KMS-11 (cell line): Measurements from ENCODE around the gene CARM1.

Source experiments
- H2AFZ ChIP-seq: fragments of 200-600 bp; sonication (generic); 2 replicates; pipeline ENCODE4 v1.6.1; 2016; ENCODE audit warnings: antibody characterized with exemption, mixed run types, low read depth
- H3K27ac ChIP-seq: fragments of 200-600 bp; sonication (generic); 2 replicates; pipeline ENCODE4 v1.6.1; 2016; ENCODE audit warnings: mild to moderate bottlenecking, mixed run types
- H3K27me3 ChIP-seq: fragments of 200-600 bp; sonication (generic); 2 replicates; pipeline ENCODE4 v1.6.1; 2017; ENCODE audit warnings: mild to moderate bottlenecking, low read depth, mixed run types, moderate library complexity; ENCODE audit not compliant: insufficient read depth
- H3K36me3 ChIP-seq: fragments of 200-600 bp; sonication (generic); 2 replicates; pipeline ENCODE4 v1.6.1; 2017; ENCODE audit warnings: mild to moderate bottlenecking, mixed run types; ENCODE audit not compliant: insufficient read depth
- H3K4me1 ChIP-seq: fragments of 200-600 bp; sonication (generic); 2 replicates; pipeline ENCODE4 v1.6.1; 2016; ENCODE audit warnings: mild to moderate bottlenecking, low read depth, mixed run types; ENCODE audit not compliant: poor library complexity, severe bottlenecking
- H3K4me2 ChIP-seq: fragments of 200-600 bp; sonication (generic); 2 replicates; pipeline ENCODE4 v1.7.0; 2016; ENCODE audit warnings: mild to moderate bottlenecking, mixed run types
- H3K4me3 ChIP-seq: fragments of 200-600 bp; sonication (generic); IDR thresholded peaks from 2 replicates; pipeline ENCODE4 v1.6.1; 2017; ENCODE audit warnings: low read depth, low read length, mixed read lengths; ENCODE audit not compliant: insufficient read depth
- H3K79me2 ChIP-seq: fragments of 200-600 bp; sonication (generic); 2 replicates; pipeline ENCODE4 v1.6.1; 2016; ENCODE audit warnings: low read depth, mixed run types; ENCODE audit not compliant: insufficient read depth
- H3K9ac ChIP-seq: fragments of 200-600 bp; sonication (generic); 2 replicates; pipeline ENCODE4 v1.6.1; 2016; ENCODE audit warnings: mild to moderate bottlenecking, mixed run types
- H4K20me1 ChIP-seq: fragments of 200-600 bp; sonication (generic); 2 replicates; pipeline ENCODE4 v1.6.1; 2016; ENCODE audit warnings: mild to moderate bottlenecking, mixed run types; ENCODE audit not compliant: insufficient read depth
- CTCF ChIP-seq: fragments of 200-600 bp; sonication (generic); conservative IDR thresholded peaks from 2 replicates; pipeline ENCODE4 v1.6.1; 2017; ENCODE audit warnings: low read depth, mild to moderate bottlenecking, antibody characterized with exemption, low read length, moderate library complexity, mixed read lengths

CARM1 gene

GRCh38 chr19:10831987-10832938 is 39.1 kb upstream of the CARM1 start:
- Histone ChIP-seq H3K4me2 (no peak overlapping the region), H3K36me3 (no peaks in the 10 kb centered on the region), H3K4me3 (no peak overlapping the region), H2AFZ (no peak overlapping the region), H3K79me2 (no peaks in the 10 kb centered on the region), H3K9ac (no peak overlapping the region), H3K27me3 (no peaks in the 10 kb centered on the region), H3K27ac (no peak overlapping the region), H4K20me1 (no peaks in the 10 kb centered on the region), H3K4me1 (peaks cover 7% of the 10 kb centered on the region)
- TF ChIP-seq CTCF: no peak

- no peaks in the 10 kb centered on the region for H3K36me3 ChIP-seq
- peaks cover 7% of the 10 kb centered on the region for H3K4me1 ChIP-seq
- H3K27ac ChIP-seq: no peak overlapping the region
- H3K9ac ChIP-seq: no peak overlapping the region
- no peak overlapping the region for H3K4me2 ChIP-seq
- H3K4me3 ChIP-seq: no peak overlapping the region
- no peaks in the 10 kb centered on the region for H3K27me3 ChIP-seq
- no peak overlapping the region for H2AFZ ChIP-seq
- no peaks in the 10 kb centered on the region for H3K79me2 ChIP-seq
- no peak for TF ChIP-seq CTCF
- no peaks in the 10 kb centered on the region for H4K20me1 ChIP-seq
Observed at GRCh38 chr19:10832939-10833296, 38.4 kb upstream of the CARM1 start.

GRCh38 chr19:10835089-10835753 is 36.1 kb upstream of the CARM1 start:
- Histone ChIP-seq H3K4me2 (peak overlapping the region; percentile 15; the same call in 1 of the 2 replicates), H3K36me3 (no peaks in the 10 kb centered on the region), H3K27ac (no peak overlapping the region), H4K20me1 (no peaks in the 10 kb centered on the region), H3K4me1 (peaks cover 7% of the 10 kb centered on the region), H3K4me3 (peak overlapping the region; percentile 53), H3K9ac (no peak overlapping the region), H3K27me3 (peaks cover 4% of the 10 kb centered on the region; the same call in 1 of the 2 replicates), H3K79me2 (no peaks in the 10 kb centered on the region), H2AFZ (no peak overlapping the region)
- no peak for TF ChIP-seq CTCF

- peak within 1 kb of the TSS; percentile 88 for H2AFZ ChIP-seq
Observed at GRCh38 chr19:10835754-10836478, 35.4 kb upstream of the CARM1 start, which contains the start of gene TMED1. Gene TMED1 (minus strand): TSS chr19:10836212. CDS start chr19:10836191, 21 bp downstream.

More at GRCh38 chr19:10835754-10836478, 35.4 kb upstream of the CARM1 start, which contains the start of gene TMED1:
- Histone ChIP-seq H3K4me2 (peak within 1 kb of the TSS; percentile 52), H4K20me1 (no peaks in the 10 kb centered on the region), H3K4me3 (peak within 1 kb of the TSS; percentile 53), H3K79me2 (no peaks in the 10 kb centered on the region), H3K4me1 (peaks cover 7% of the 10 kb centered on the region), H3K36me3 (no peaks in the 10 kb centered on the region), H3K27me3 (peaks cover 7% of the 10 kb centered on the region; the same call in 1 of the 2 replicates), H3K9ac (peak within 1 kb of the TSS; percentile 82), H3K27ac (peak within 1 kb of the TSS; percentile 92)
- TF ChIP-seq CTCF: peak; percentile 46; the same call in 1 of the 2 replicates
